ENCODE results near the gene RTF2.

GRCh38 chr20:56467968-56468315, 485 bp upstream of the RTF2 start:
- TF ChIP-seq CTCF (IDR thresholded peaks at IDR 0.05 in 8 of 11, conservative IDR thresholded peaks at IDR 0.05 in 3 of 11) (no peak), POLR2AphosphoS5 (IDR thresholded peaks at IDR 0.05) (no peak)

All from spleen (tissue), 7 donors.